ENCODE results near the gene MAGEL2.
"Not testable (repeated sequence)": the region's sequence is repeated elsewhere in the genome, so short reads cannot be mapped to it uniquely, and the experiment has no call there.

The MAGEL2 gene

GRCh38 chr15:23616536-23616935 lies 31.1 kb downstream of the MAGEL2 start:
- no peak for DNase-seq (ENCODE audit: low read depth in 4 of 4, low spot score in 1 of 4)

GRCh38 chr15:23606226-23606625 lies 41.4 kb downstream of the MAGEL2 start:
- no peak for DNase-seq (ENCODE audit: low read depth in 4 of 4, low spot score in 1 of 4)

- no peak for DNase-seq (ENCODE audit: low read depth in 4 of 4, low spot score in 1 of 4)
Measured at GRCh38 chr15:23602124-23602523, 45.5 kb downstream of the MAGEL2 start.

- DNase-seq (ENCODE audit: low read depth in 4 of 4, low spot score in 1 of 4) = no peak
Measured at GRCh38 chr15:23599053-23599452, 48.6 kb downstream of the MAGEL2 start.

- DNase-seq (ENCODE audit: low read depth in 4 of 4, low spot score in 1 of 4) = not testable (repeated sequence)
Measured at GRCh38 chr15:23597278-23597677, 50.4 kb downstream of the MAGEL2 start.

GRCh38 chr15:23596736-23597135 lies 50.9 kb downstream of the MAGEL2 start:
- DNase-seq (ENCODE audit: low read depth in 4 of 4, low spot score in 1 of 4) = no peak

GRCh38 chr15:23595368-23595767 lies 52.3 kb downstream of the MAGEL2 start:
- no peak for DNase-seq (ENCODE audit: low read depth in 4 of 4, low spot score in 1 of 4)

- no peak for DNase-seq (ENCODE audit: low read depth in 4 of 4, low spot score in 1 of 4)
Measured at GRCh38 chr15:23594252-23594770, 53.4 kb downstream of the MAGEL2 start.

Measured in stimulated activated CD4-positive, alpha-beta T cell treated with anti-CD3 and anti-CD28 coated beads, Interleukin-1b, Interleukin-23, amount 100 ng/mL, for 24 hours (primary cell).